Body of pancreas (tissue), 4 donors: ENCODE measurements around the gene DUS3L. TPM values are rescaled to one million over a fixed set of nuclear protein-coding genes. Genes with fewer than 3 reads are reported as not detected.

Experiments
- ATAC-seq: fragments of 150-250 bp; one replicate; pipeline ENCODE4 v1.9.1; 2016
- DNase-seq, 4 donors: peaks; one replicate each; pipeline ENCODE4 v3.0.0-alpha.2; 2019
- H3K27ac ChIP-seq, 4 donors: fragments of 200-600 bp; sonication (generic); 1 replicate in 3 of 4; 2 replicates in 1 of 4; pipeline versions ENCODE4 v1.5.1 to v1.6.1; 2016 to 2019; ENCODE audit warnings: mild to moderate bottlenecking in 1 of 4, mixed read lengths in 1 of 4, moderate library complexity in 1 of 4
- H3K27me3 ChIP-seq, 2 donors: fragments of 200-600 bp; sonication (generic); one replicate each; pipeline ENCODE4 v1.6.0; 2016; ENCODE audit warnings: mild to moderate bottlenecking in 1 of 2
- H3K36me3 ChIP-seq, 2 donors: fragments of 200-600 bp; sonication (generic); replicated peaks in 1 of 2; 2 replicates each; pipeline ENCODE4 v1.5.1; 2016; ENCODE audit warnings: low read depth in 2 of 2; ENCODE audit not compliant: insufficient read depth in 1 of 2
- H3K4me1 ChIP-seq: fragments of 200-600 bp; sonication (generic); one replicate; pipeline ENCODE4 v1.6.0; 2016
- H3K4me3 ChIP-seq, 2 donors: fragments of 200-600 bp; sonication (generic); 1 replicate in 1 of 2; 2 replicates in 1 of 2; pipeline ENCODE4 v1.5.1; 2016 to 2019
- H3K9me3 ChIP-seq, 3 donors: fragments of 200-600 bp; sonication (generic); 1 replicate in 2 of 3; 2 replicates in 1 of 3; pipeline ENCODE4 v1.5.1; 2016
- CTCF ChIP-seq, 7 experiments: fragments of 450-650 bp in 4 of 7; fragments of 200-600 bp in 3 of 7; sonication (generic) in 3 of 7; IDR thresholded peaks; one replicate each; pipeline ENCODE4 v1.5.1; 2016 to 2019; ENCODE audit warnings: antibody characterized with exemption in 7 of 7
- POLR2A ChIP-seq, 3 donors: fragments of 450-650 bp; IDR thresholded peaks; one replicate each; pipeline ENCODE4 v1.6.1; 2016; ENCODE audit warnings: antibody characterized with exemption in 3 of 3, mild to moderate bottlenecking in 2 of 3
- WGBS, 2 donors: methylation state at CpG; one replicate each; pipeline ENCODE4 v1.1.5; 2017; 5-methylcytosine and 5-hydroxymethylcytosine counted together
- intact Hi-C: fragments of 100-400 bp; cut with DNase I; formaldehyde crosslinking; loops from one replicate; pipeline ENCODE4 v1.15.1; 2023
- total RNA-seq, 2 donors: library from RNA; depleted of rRNA; stranded (reverse); fragments of >200 nt; gene quantifications; one replicate each; pipeline ENCODE4 v1.1.0, GENCODE V29; 2016

Gene DUS3L
- total RNA-seq, 2 donors from 2014 or later: 28.0 to 39.6 TPM

DNA sequence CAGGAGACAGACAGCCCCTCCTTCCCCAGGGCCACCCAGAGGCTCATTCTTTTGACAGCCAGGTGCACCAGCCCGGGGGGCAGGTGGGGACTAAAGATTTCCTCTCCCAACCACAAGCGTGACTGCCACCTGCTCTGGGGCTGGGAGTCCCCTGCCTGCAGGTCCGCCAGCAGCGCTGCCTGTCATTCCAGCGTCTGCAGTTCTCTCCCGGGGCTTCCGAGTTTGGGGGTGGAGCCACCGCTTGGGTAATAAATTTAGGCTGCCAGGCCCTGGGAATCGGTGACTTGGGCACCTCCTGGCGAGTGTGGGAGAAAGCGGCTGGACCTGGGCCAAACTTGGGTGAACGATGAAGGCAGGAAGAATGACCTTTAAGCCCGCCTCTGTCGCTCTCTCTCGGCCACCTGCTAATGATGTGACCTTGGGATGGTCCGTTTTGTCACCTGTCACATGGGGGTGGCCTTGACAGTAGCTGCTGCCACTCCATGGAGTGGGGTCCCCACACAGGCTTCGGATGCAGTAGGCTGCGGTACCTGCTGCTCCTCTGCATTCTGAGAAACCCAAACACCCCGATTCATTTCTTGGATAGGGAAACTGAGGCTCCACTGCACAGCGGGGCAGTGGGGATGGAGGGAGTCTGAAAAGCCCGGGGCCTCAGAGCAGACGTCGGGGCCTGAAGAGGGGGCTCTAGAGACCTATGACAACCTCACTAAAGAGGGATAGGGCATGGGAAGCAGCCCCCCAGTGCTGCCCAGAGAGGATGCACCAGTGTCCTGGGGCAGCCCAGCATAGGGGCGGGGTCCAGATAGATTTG is 35.8 kb upstream of the DUS3L start:
- Histone ChIP-seq H3K9me3 (no peaks in the 10 kb centered on the region), H3K4me1 (peaks cover 40% of the 10 kb centered on the region), H3K27me3 (no peaks in the 10 kb centered on the region), H3K27ac (peak overlapping the region; percentile 28 to 83 (median 62)), H3K4me3 (no peak overlapping the region), H3K36me3 (no peaks in the 10 kb centered on the region)
- intact Hi-C loops: no loop called here
- peak; percentile 89 to 94 (median 94) for DNase-seq
- WGBS, 2 donors: 10 to 18% methylated on average over 7 to 24 of the region's 24 CpGs
- peak; percentile 72 for ATAC-seq
- TF ChIP-seq CTCF (IDR thresholded peaks at IDR 0.05): peak in 6 of 7 experiments; percentile 6 to 55 (median 48)
- peak in 1 of 3 donors; percentile 33 for TF ChIP-seq POLR2A (IDR thresholded peaks at IDR 0.05)

DNA sequence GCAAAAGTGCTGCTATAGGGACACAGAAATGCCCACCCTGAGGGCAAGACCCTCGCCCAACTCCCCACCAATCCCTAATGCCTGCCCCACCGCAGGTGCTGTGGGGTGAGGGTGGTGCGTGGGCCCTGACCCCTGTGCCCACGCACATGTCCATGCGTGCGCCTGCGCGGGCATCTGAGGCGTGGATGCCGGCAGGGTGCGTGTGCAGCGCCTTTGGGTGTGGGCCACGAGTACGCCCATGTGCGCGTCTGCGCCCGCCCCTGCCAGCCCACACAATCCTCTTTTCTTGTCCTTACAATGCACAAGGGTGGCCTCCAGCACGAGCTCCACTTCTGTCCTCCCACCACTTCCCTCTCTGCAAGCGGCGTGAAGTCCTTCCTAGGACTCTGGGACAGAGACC is 34.2 kb upstream of the DUS3L start:
- Histone ChIP-seq H3K36me3 (no peaks in the 10 kb centered on the region), H3K27me3 (no peaks in the 10 kb centered on the region), H3K9me3 (no peaks in the 10 kb centered on the region), H3K27ac (no peak overlapping the region), H3K4me3 (no peak overlapping the region), H3K4me1 (peaks cover 44% of the 10 kb centered on the region)
- WGBS, 2 donors: 92 to 96% methylated on average over 18 of the region's 21 CpGs
- intact Hi-C loops: no loop called here
- no peak for DNase-seq
- ATAC-seq: no peak
- TF ChIP-seq POLR2A (IDR thresholded peaks at IDR 0.05) (no peak), CTCF (IDR thresholded peaks at IDR 0.05) (no peak)

DNA sequence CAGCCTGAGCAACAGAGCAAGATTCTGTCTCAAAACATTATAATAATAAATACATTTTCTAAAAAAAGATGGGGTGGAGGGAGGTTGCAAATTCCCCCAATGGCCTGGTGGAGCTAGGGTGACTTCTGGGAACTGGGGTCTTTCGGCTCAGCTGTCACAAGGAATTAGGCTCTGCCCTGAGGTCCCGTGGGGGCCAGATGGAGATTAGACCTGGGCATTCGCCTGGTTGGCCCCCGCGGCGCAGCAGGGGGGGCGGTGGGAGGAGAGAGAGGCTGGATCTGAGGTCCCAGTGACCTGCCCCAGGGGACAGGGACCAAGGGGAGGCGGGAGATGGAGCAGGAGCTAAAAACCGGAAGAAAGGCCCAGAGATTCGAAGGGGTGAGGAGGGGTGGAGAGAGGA is 33.8 kb upstream of the DUS3L start:
- H3K4me1 ChIP-seq: peaks cover 44% of the 10 kb centered on the region
- TF ChIP-seq CTCF (IDR thresholded peaks at IDR 0.05) (no peak), POLR2A (IDR thresholded peaks at IDR 0.05) (no peak)
- no peak overlapping the region for H3K4me3 ChIP-seq
- 83 to 92% methylated on average over 10 of the region's 10 CpGs for WGBS, 2 donors
- no peaks in the 10 kb centered on the region for H3K9me3 ChIP-seq
- DNase-seq (no peak), ATAC-seq (no peak)
- no peaks in the 10 kb centered on the region for H3K36me3 ChIP-seq
- H3K27me3 ChIP-seq: no peaks in the 10 kb centered on the region
- no peak overlapping the region for H3K27ac ChIP-seq
- intact Hi-C loops: no loop called here

DNA sequence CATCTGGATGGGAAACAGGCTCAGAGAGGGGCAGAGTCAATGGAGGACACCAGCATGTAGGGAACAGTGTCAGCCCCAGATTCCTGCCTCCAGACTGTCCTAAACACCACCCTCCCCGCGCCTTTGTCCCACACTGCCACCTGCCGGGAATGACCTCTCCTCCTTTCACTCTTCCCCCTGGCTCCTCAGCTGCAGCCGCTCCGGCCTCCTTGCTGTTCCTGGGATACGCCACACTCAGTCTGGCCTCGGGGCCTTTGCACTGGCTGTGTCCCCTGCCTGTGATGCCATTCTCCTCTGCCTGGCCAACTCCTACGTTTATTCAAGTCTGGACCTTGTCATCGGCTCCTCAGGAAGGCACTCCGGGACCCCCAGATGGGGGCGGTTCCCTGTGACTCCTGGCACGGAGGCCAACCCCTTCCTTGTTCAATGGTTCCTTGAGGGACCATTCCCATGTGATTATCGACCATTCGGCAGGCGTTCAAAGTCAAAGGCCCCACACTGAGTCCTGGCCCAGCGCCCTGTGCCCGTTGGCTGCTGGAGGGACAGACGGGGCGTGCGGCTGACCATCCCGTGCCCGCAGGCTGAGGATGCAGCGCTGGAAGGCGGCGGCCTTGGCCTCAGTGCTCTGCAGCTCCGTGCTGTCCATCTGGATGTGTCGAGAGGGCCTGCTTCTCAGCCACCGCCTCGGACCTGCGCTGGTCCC is 32.8 kb upstream of the DUS3L start:
- Histone ChIP-seq H3K9me3 (no peaks in the 10 kb centered on the region), H3K4me3 (no peak overlapping the region), H3K36me3 (no peaks in the 10 kb centered on the region), H3K27ac (no peak overlapping the region), H3K4me1 (peaks cover 37% of the 10 kb centered on the region), H3K27me3 (no peaks in the 10 kb centered on the region)
- 72 to 80% methylated on average over 11 to 30 of the region's 30 CpGs for WGBS, 2 donors
- TF ChIP-seq POLR2A (IDR thresholded peaks at IDR 0.05) (no peak), CTCF (IDR thresholded peaks at IDR 0.05) (peak in 4 of 7 experiments; percentile 26 to 35 (median 32))
- intact Hi-C loops: no loop called here
- ATAC-seq (no peak), DNase-seq (peak in 3 of 4 donors; percentile 28 to 47 (median 29))
